Measurements from ENCODE around the gene PITPNC1.
"Not testable (repeated sequence)": the region's sequence is repeated elsewhere in the genome, so short reads cannot be mapped to it uniquely, and the experiment has no call there.

The PITPNC1 gene

GRCh38 chr17:67662712-67663111 lies 285.6 kb downstream of the PITPNC1 start:
- no peak for DNase-seq

- no peak for DNase-seq
Measured at GRCh38 chr17:67663457-67663856, 286.4 kb downstream of the PITPNC1 start.

GRCh38 chr17:67666028-67666427 lies 288.9 kb downstream of the PITPNC1 start:
- no peak for DNase-seq

- DNase-seq: no peak
Measured at GRCh38 chr17:67666710-67667109, 289.6 kb downstream of the PITPNC1 start.

GRCh38 chr17:67671493-67671892 lies 294.4 kb downstream of the PITPNC1 start:
- DNase-seq: peak; percentile 74

GRCh38 chr17:67672592-67673335 lies 295.7 kb downstream of the PITPNC1 start:
- DNase-seq: peak; percentile 83

GRCh38 chr17:67675481-67675880 lies 298.4 kb downstream of the PITPNC1 start:
- DNase-seq: no peak

- no peak for DNase-seq
Measured at GRCh38 chr17:67676305-67676704, 299.2 kb downstream of the PITPNC1 start.

- peak; percentile 21 for DNase-seq
Measured at GRCh38 chr17:67678414-67678813, 301.3 kb downstream of the PITPNC1 start.

GRCh38 chr17:67679225-67679624 lies 302.1 kb downstream of the PITPNC1 start:
- DNase-seq: no peak

GRCh38 chr17:67679721-67680120 lies 302.6 kb downstream of the PITPNC1 start:
- no peak for DNase-seq

- DNase-seq: peak; percentile 98
Measured at GRCh38 chr17:67680445-67681224, 303.6 kb downstream of the PITPNC1 start.

- no peak for DNase-seq
Measured at GRCh38 chr17:67682196-67682595, 305.1 kb downstream of the PITPNC1 start.

GRCh38 chr17:67685351-67685750 lies 308.3 kb downstream of the PITPNC1 start:
- DNase-seq: no peak

GRCh38 chr17:67686241-67686640 lies 309.2 kb downstream of the PITPNC1 start:
- no peak for DNase-seq

GRCh38 chr17:67687511-67687910 lies 310.4 kb downstream of the PITPNC1 start:
- DNase-seq: no peak

GRCh38 chr17:67689534-67690177 lies 312.6 kb downstream of the PITPNC1 start:
- DNase-seq: peak; percentile 33

GRCh38 chr17:67693811-67694210 lies 316.7 kb downstream of the PITPNC1 start:
- DNase-seq: no peak

GRCh38 chr17:67696347-67696746 lies 319.3 kb downstream of the PITPNC1 start:
- no peak for DNase-seq

GRCh38 chr17:67696853-67697498 lies 319.9 kb downstream of the PITPNC1 start:
- no peak for DNase-seq

- DNase-seq: no peak
Measured at GRCh38 chr17:67700037-67700724, 323.1 kb downstream of the PITPNC1 start.

GRCh38 chr17:67700725-67701119 lies 323.6 kb downstream of the PITPNC1 start:
- no peak for DNase-seq

GRCh38 chr17:67702861-67703260 lies 325.8 kb downstream of the PITPNC1 start:
- DNase-seq: not testable (repeated sequence)
